CD14-positive monocyte (primary cell): ENCODE data around the gene CCDC197. TPM values are rescaled to one million over a fixed set of nuclear protein-coding genes. Genes with fewer than 3 reads are reported as not detected.
A peak's percentile ranks its signal among the peaks of the same experiment; 100 is the strongest.

ENCODE experiments used
- DNase-seq, 3 donors: peaks; one replicate each; pipeline ENCODE4 v3.0.0-alpha.2; 2011 to 2022
- H2AFZ ChIP-seq: 2 replicates; pipeline ENCODE4 v1.6.0; 2012; ENCODE audit warnings: mild to moderate bottlenecking, low read depth, low read length, inconsistent platforms; ENCODE audit not compliant: insufficient read depth, poor library complexity, severe bottlenecking
- H3K27ac ChIP-seq, 2 donors: 1 replicate in 1 of 2; 2 replicates in 1 of 2; pipeline ENCODE4 v1.5.1; 2012 to 2013; ENCODE audit warnings: low read length in 2 of 2, control low read depth in 1 of 2, inconsistent platforms in 1 of 2, low read depth in 1 of 2, mild to moderate bottlenecking in 1 of 2
- H3K27me3 ChIP-seq, 2 donors: one replicate each; pipeline versions ENCODE4 v1.6.0 to v1.6.1; 2011 to 2013; ENCODE audit warnings: low read length in 2 of 2; ENCODE audit not compliant: control insufficient read depth in 2 of 2, insufficient read depth in 2 of 2
- H3K36me3 ChIP-seq, 2 donors: replicated peaks in 1 of 2; 1 replicate in 1 of 2; 2 replicates in 1 of 2; pipeline versions ENCODE4 v1.5.1 to v1.6.1; 2012 to 2013; ENCODE audit warnings: low read length in 2 of 2, control low read depth in 1 of 2, inconsistent platforms in 1 of 2, mild to moderate bottlenecking in 1 of 2; ENCODE audit not compliant: insufficient read depth in 2 of 2, control insufficient read depth in 1 of 2
- H3K4me1 ChIP-seq, 2 donors: 1 replicate in 1 of 2; 2 replicates in 1 of 2; pipeline versions ENCODE4 v1.5.1 to v1.6.1; 2012 to 2013; ENCODE audit warnings: low read length in 2 of 2, control low read depth in 1 of 2, inconsistent platforms in 1 of 2, mild to moderate bottlenecking in 1 of 2, moderate library complexity in 1 of 2; ENCODE audit not compliant: insufficient read depth in 2 of 2, control insufficient read depth in 1 of 2
- H3K4me2 ChIP-seq: replicated peaks from 2 replicates; pipeline ENCODE3; 2012; ENCODE audit warnings: low read length, moderate library complexity, mild to moderate bottlenecking; ENCODE audit not compliant: poor library complexity, severe bottlenecking; ENCODE audit errors: extremely low read depth
- H3K4me3 ChIP-seq, 3 experiments: fragments of 200-600 bp in 1 of 3; sonication (generic) in 1 of 3; replicated peaks in 1 of 3; 1 replicate in 2 of 3; 2 replicates in 1 of 3; pipeline ENCODE4 v1.5.1; 2011 to 2013; ENCODE audit warnings: low read length in 3 of 3, mild to moderate bottlenecking in 3 of 3, control low read depth in 2 of 3, low read depth in 2 of 3, inconsistent platforms in 1 of 3, moderate library complexity in 1 of 3
- H3K79me2 ChIP-seq: 2 replicates; pipeline ENCODE4 v1.6.0; 2012; ENCODE audit warnings: mild to moderate bottlenecking, control low read depth, inconsistent platforms, low read length, moderate library complexity; ENCODE audit not compliant: insufficient read depth
- H3K9ac ChIP-seq: 2 replicates; pipeline ENCODE4 v1.6.0; 2017; ENCODE audit warnings: low read length, mild to moderate bottlenecking; ENCODE audit not compliant: insufficient read depth, poor library complexity, severe bottlenecking
- H3K9me3 ChIP-seq, 2 donors: replicated peaks in 1 of 2; 1 replicate in 1 of 2; 2 replicates in 1 of 2; pipeline versions ENCODE4 v1.5.1 to v1.6.1; 2012 to 2013; ENCODE audit warnings: low read length in 2 of 2, control low read depth in 1 of 2; ENCODE audit not compliant: control insufficient read depth in 1 of 2, insufficient read depth in 1 of 2
- H4K20me1 ChIP-seq: 2 replicates; pipeline ENCODE4 v1.6.0; 2012; ENCODE audit warnings: mild to moderate bottlenecking, low read length, control low read depth, moderate library complexity; ENCODE audit not compliant: insufficient read depth
- H3K27ac Mint-ChIP-seq, 7 donors: one replicate each; pipeline ENCODE4 v1.8.0; 2020; ENCODE audit warnings: mild to moderate bottlenecking in 7 of 7, mixed read lengths in 7 of 7, moderate library complexity in 6 of 7, inconsistent platforms in 2 of 7
- H3K27me3 Mint-ChIP-seq, 3 donors: one replicate each; pipeline ENCODE4 v1.8.0; 2021 to 2022; ENCODE audit warnings: low read depth in 3 of 3, mild to moderate bottlenecking in 3 of 3, mixed read lengths in 3 of 3, moderate library complexity in 3 of 3, inconsistent platforms in 1 of 3
- H3K36me3 Mint-ChIP-seq, 2 donors: one replicate each; pipeline ENCODE4 v1.8.0; 2020; ENCODE audit warnings: mixed read lengths in 2 of 2, inconsistent platforms in 1 of 2, mild to moderate bottlenecking in 1 of 2
- H3K4me1 Mint-ChIP-seq: one replicate; pipeline ENCODE4 v1.8.0; 2020; ENCODE audit warnings: mild to moderate bottlenecking, mixed read lengths
- H3K4me3 Mint-ChIP-seq, 2 donors: one replicate each; pipeline ENCODE4 v1.8.0; 2020; ENCODE audit warnings: mild to moderate bottlenecking in 2 of 2, mixed read lengths in 2 of 2, moderate library complexity in 1 of 2
- H3K9me3 Mint-ChIP-seq, 7 donors: one replicate each; pipeline ENCODE4 v1.8.0; 2020 to 2022; ENCODE audit warnings: mixed read lengths in 7 of 7, mild to moderate bottlenecking in 6 of 7, moderate library complexity in 6 of 7, inconsistent platforms in 2 of 7
- WGBS: methylation state at CpG from one replicate; pipeline ENCODE4 v1.1.5; 2013; ENCODE audit warnings: missing lambda C conversion rate; ENCODE audit not compliant: insufficient coverage; 5-methylcytosine and 5-hydroxymethylcytosine counted together
- intact Hi-C, 2 donors: fragments of 100-400 bp; cut with micrococcal nuclease; formaldehyde crosslinking; loops; one replicate each; pipeline versions ENCODE4 v1.15.0 to v1.15.1; 2023
- polyA plus RNA-seq, 3 donors: library from polyadenylated mRNA; depleted of rRNA in 1 of 3; unstranded in 2 of 3; stranded (reverse) in 1 of 3; fragments of 300-500 nt in 2 of 3; fragments of >200 nt in 1 of 3; fragmentation: Illumina TruSeq in 2 of 3; gene quantifications; 1 replicate in 2 of 3; 2 replicates in 1 of 3; pipeline ENCODE4 v1.2.3, GENCODE V29; 2012 to 2021
- TF ChIP-seq, protein P1 (sequence below): fragments of 200-600 bp; IDR thresholded peaks from one replicate; pipeline ENCODE4 v1.8.0; 2022; ENCODE audit warnings: antibody characterized with exemption, mild to moderate bottlenecking

CCDC197 gene
- polyA plus RNA-seq, 3 donors: not detected

DNA sequence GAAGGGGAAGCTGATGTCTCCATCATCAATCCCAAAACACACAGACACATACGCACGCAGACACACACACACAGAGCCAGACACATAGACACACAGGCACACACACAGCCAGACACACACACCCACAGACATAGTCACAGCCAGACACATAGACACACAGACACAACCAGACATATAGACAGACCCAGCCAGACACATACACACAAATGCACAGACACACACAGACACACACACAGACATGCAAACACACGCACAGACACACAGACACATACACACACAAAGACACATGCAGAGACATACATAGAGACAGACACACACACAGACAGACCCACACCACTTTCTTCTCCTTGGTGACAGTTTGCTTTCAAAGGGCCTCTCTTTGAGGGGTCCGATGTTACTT is 6.3 kb downstream of the CCDC197 start:
- H2AFZ ChIP-seq: no peak overlapping the region
- WGBS: 93% methylated on average over 4 of the region's 4 CpGs
- no peak overlapping the region for H3K4me3 Mint-ChIP-seq
- H3K79me2 ChIP-seq: no peaks in the 10 kb centered on the region
- TF ChIP-seq, protein P1, sequence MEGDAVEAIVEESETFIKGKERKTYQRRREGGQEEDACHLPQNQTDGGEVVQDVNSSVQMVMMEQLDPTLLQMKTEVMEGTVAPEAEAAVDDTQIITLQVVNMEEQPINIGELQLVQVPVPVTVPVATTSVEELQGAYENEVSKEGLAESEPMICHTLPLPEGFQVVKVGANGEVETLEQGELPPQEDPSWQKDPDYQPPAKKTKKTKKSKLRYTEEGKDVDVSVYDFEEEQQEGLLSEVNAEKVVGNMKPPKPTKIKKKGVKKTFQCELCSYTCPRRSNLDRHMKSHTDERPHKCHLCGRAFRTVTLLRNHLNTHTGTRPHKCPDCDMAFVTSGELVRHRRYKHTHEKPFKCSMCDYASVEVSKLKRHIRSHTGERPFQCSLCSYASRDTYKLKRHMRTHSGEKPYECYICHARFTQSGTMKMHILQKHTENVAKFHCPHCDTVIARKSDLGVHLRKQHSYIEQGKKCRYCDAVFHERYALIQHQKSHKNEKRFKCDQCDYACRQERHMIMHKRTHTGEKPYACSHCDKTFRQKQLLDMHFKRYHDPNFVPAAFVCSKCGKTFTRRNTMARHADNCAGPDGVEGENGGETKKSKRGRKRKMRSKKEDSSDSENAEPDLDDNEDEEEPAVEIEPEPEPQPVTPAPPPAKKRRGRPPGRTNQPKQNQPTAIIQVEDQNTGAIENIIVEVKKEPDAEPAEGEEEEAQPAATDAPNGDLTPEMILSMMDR: no peak
- H3K9ac ChIP-seq: no peak overlapping the region
- H3K9me3 ChIP-seq: no peaks in the 10 kb centered on the region
- no peaks in the 10 kb centered on the region for H3K36me3 ChIP-seq
- no peak overlapping the region for H3K4me3 ChIP-seq
- intact Hi-C loops: no loop called here
- H3K4me1 Mint-ChIP-seq: peaks cover 4% of the 10 kb centered on the region
- H3K4me2 ChIP-seq: no peak overlapping the region
- no peaks in the 10 kb centered on the region for H4K20me1 ChIP-seq
- H3K27me3 ChIP-seq: no peaks in the 10 kb centered on the region
- DNase-seq: no peak
- no peaks in the 10 kb centered on the region for H3K36me3 Mint-ChIP-seq
- no peak overlapping the region for H3K27ac ChIP-seq
- H3K27me3 Mint-ChIP-seq: peaks cover 5 to 9% (median 9%) of the 10 kb centered on the region in 3 donors
- no peaks in the 10 kb centered on the region for H3K4me1 ChIP-seq
- H3K9me3 Mint-ChIP-seq: no peaks in the 10 kb centered on the region
- no peak overlapping the region for H3K27ac Mint-ChIP-seq

DNA sequence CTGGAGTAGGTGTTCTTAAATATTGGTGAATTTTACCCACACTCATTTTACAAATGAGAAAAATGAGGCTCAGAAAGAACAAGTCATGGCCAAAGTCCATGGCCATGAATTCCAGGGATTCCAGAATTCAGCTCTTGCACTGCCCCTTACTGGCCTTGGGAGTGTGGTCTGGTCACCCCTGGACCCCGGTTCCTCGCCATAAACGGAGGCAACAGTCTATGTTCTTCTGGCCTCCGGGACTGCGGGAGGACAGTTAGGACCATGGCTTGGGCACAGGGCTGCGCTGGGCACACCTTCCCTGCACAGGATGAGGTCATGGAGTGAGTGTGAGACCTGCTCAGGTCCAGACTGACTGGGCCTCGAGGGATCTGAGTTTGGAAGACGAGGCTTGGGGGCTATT is 6.9 kb downstream of the CCDC197 start:
- Histone ChIP-seq H4K20me1 (no peaks in the 10 kb centered on the region), H3K36me3 (no peaks in the 10 kb centered on the region), H3K9me3 (no peaks in the 10 kb centered on the region), H3K79me2 (no peaks in the 10 kb centered on the region), H2AFZ (no peak overlapping the region), H3K27me3 (no peaks in the 10 kb centered on the region), H3K9ac (no peak overlapping the region), H3K4me1 (no peaks in the 10 kb centered on the region), H3K4me2 (no peak overlapping the region), H3K4me3 (no peak overlapping the region), H3K27ac (no peak overlapping the region)
- intact Hi-C loops: no loop called here
- Mint-ChIP-seq H3K36me3 (no peaks in the 10 kb centered on the region), H3K4me3 (no peak overlapping the region), H3K9me3 (no peaks in the 10 kb centered on the region), H3K27me3 (peaks cover 5 to 9% (median 8%) of the 10 kb centered on the region in 3 donors), H3K4me1 (peaks cover 4% of the 10 kb centered on the region), H3K27ac (peak overlapping the region in 2 of 7 donors; percentile 33 to 44)
- WGBS: 95% methylated on average over 8 of the region's 8 CpGs
- DNase-seq: no peak
- TF ChIP-seq, protein P1: no peak
